Stromal cell of bone marrow (primary cell): ENCODE data around the gene PARPBP.
A peak's percentile ranks its signal among the peaks of the same experiment; 100 is the strongest.
"Not testable (repeated sequence)": the region's sequence is repeated elsewhere in the genome, so short reads cannot be mapped to it uniquely, and the experiment has no call there.

Source experiments
- DNase-seq: peaks from one replicate; pipeline ENCODE4 v3.0.0-alpha.2; 2012; ENCODE audit warnings: low read depth

Gene PARPBP, protein sequence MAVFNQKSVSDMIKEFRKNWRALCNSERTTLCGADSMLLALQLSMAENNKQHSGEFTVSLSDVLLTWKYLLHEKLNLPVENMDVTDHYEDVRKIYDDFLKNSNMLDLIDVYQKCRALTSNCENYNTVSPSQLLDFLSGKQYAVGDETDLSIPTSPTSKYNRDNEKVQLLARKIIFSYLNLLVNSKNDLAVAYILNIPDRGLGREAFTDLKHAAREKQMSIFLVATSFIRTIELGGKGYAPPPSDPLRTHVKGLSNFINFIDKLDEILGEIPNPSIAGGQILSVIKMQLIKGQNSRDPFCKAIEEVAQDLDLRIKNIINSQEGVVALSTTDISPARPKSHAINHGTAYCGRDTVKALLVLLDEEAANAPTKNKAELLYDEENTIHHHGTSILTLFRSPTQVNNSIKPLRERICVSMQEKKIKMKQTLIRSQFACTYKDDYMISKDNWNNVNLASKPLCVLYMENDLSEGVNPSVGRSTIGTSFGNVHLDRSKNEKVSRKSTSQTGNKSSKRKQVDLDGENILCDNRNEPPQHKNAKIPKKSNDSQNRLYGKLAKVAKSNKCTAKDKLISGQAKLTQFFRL

DNA sequence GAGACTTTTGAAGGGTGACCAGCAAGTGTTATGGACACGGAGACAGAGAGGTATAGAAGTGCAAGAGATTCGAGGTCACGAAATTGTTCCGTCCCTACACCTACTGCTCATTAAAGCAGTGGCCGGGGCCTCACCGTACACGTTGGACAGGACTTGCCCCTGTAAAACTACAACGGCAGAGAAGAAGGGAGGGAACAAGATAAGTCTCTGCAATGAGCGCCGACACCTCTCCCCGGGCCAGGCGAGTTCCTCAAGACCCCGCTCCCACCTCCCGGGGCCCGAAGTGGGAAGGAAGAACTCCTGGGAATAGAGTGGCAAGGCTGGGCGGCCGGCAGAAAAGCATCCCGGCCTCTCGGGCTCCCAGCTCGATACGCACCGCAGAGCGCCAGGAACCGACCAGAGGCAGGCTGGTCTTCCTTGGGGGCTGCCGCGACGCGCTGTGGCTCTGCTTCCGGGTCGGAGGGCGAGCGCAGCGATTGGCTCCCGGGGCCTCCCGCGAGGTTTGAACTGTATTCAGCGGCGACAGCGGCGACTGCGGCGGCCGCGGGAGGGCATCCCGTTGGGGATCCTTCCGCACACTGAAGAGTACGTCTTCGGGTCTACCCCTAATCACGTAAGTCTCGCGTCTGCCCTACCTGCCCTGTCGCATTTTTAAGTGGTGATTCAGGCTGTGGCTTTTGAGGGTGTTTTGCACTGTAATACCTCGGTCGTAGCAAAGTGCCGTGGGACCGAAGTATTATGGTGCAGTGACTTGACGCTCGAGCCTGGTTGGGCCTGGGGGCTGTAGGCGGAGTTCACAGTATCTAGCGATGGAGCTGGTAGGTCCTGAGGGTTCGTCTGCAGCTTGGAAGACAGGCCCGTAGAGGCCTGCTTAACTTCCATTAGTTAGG, at the start of gene PARPBP, which contains the start of gene NUP37:
Gene PARPBP, plus strand, starts transcription at position 510 of the 890 bp plus-strand sequence. CDS start 3,706 bp downstream, outside the sequence.
Gene NUP37, minus strand, starts transcription at position 441 of the 890 bp plus-strand sequence. CDS start 1,596 bp downstream, outside the sequence.
- peak; percentile 66 for DNase-seq

DNA sequence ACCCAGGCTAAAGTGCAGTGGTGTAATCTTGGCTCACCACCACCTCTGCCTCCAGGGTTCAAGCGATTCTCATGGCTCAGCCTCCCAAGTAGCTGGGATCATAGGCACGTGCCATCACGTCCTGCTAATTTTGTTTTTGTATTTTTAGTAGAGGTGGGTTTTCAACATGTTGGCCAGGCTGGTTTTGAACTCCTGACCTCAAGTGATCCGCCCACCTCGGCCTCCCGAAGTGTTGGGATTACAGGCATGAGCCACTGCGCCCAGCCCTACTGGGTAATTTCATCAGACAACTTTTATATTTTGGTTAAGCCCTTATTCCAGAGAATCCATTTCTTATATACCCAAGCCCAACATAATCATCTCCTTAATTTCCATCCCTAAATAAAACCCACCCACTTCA, 47.9 kb upstream of the PARPBP start:
- DNase-seq, result not testable (repeated sequence)

DNA sequence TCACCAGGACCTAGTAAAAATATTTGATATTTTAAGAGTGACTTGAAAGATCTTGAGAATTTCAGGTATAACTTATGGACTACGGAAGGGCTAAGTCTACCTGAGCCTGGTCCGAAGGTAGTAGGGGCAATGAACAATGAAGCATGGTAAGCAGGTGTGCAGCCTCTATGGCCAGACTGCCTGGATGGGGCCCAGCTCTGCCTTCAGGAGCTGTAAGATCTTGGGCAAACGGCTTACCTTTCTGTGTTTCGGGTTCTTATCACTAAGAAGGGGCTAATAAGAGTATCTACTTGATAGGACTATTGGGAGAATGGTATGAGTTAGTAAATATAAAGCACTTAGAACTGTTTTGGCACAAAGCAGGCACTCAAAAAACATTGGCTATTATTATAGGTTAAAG, 39.1 kb upstream of the PARPBP start:
- no peak for DNase-seq

DNA sequence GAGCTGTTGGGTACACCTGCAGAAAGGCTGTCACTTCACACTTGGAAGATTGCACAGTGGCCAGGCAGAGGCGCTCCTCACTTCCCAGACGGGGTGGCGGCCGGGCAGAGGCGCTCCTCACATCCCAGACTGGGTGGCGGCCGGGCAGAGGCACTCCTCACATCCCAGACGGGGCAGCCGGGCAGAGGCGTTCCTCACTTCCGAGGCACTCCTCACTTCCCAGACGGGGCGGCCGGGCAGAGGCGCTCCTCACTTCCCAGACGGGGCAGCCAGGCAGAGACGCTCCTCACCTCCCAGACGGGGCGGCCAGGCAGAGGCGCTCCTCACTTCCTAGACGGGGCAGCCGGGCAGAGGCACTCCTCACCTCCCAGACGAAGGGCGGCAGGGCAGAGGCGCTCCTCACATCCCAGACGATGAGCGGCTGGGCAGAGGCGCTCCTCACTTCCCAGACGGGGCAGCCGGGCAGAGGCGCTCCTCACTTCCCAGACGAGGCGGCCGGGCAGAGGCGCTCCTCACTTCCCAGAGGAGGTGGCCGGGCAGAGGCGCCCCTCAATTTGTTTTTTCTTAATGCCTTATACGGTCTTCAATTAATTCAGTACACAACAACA, 30.7 kb upstream of the PARPBP start:
- DNase-seq, result not testable (repeated sequence)

DNA sequence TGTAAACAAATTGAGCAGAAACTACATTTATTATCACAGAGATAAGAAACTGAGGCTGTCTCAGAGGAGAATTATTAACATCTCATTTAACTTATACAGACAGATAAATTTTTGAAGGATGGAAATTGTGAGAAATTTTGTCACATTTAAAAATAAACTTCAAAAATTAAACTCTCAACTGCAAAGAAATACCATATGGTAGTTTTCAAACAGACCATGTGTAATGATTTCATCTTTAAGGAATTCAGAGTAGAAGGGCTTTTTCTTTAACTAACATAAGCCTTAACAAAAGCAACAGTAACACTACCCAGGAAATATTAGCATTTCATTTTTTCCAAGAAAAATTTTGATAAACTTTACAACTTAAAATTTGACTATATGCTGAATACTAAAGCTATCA, 26.7 kb upstream of the PARPBP start:
- DNase-seq, result no peak

DNA sequence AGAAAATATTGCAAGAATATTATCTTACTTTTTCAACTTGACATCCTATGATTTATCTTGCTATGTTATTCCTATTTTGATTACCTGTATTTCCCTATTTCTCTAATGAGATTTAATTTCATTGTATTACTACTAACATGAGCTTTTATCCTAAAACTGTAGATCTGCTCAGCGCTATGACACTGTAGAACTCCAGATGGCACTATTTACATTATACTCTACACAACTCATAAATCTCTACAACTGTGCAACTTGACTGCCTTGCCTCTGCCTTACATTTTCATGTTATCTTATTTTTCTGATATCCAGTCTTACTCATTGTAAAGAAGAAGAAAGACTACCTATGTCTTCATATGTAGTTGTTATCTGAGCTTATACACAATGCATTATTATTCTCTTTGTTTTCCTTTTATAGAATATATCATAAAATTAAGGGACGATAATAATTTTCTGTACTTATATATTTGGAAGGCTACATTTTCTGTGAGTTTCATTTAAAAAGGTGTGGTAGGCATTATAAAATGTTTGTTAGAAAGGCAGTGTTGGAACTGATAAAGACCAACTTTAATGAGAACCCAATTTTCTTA, 24.2 kb upstream of the PARPBP start:
- DNase-seq, result peak; percentile 13

DNA sequence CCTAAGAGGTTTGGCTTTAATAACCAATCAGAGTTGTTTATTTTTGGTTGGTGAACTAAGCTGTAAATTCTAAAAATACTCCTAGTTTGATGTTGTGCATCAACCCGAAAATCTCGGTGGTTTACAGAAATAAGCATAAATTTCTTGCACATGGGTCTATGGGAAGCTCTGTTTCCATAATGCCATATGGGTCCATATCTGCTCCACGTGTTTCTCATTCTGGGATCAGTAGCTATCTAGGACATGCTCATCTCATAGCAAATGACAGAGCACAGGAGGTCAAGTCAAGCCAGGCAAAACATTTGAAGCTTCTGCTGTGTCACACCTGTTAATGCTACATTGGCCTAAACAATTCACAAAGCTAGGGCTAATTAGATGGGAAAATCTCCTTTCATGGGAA, 23.1 kb upstream of the PARPBP start:
- no peak for DNase-seq

DNA sequence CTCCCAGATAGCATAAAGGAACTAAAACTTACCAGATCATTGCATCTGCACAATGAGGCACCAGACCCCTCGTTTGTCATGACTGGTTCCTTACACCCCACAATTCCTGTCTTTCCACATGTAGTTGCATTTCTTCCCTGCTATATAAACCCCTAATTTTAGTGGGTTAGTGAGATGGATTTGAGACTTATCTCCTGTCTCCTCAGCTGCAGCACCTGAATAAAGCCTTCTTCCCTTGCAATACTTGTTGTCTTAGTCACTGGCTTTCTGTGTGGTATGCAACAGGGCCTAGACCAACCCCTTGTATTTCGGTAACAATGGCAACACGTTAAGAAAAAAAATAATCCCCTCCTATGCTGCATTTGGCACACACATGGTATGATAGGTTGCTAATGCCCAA, 13.1 kb upstream of the PARPBP start:
- DNase-seq, result no peak

DNA sequence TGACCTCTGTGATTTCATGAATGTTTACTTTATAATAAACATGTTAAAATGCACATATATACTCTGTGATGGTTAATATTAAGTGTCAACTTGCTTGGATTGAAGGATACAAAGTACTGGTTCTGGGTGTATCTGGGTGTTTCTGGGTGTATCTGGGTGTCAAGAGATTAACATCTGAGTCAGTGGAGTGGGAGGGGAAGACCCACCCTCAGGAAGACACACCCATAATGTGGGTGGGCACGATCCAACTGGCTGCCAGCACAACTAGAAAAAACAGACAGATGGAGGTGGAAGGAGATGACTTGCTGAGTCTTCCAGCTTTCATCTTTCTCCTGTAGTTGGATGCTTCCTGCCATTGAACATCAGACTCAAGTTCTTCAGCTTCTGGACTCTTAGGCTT, 12.0 kb upstream of the PARPBP start:
- DNase-seq, result no peak

DNA sequence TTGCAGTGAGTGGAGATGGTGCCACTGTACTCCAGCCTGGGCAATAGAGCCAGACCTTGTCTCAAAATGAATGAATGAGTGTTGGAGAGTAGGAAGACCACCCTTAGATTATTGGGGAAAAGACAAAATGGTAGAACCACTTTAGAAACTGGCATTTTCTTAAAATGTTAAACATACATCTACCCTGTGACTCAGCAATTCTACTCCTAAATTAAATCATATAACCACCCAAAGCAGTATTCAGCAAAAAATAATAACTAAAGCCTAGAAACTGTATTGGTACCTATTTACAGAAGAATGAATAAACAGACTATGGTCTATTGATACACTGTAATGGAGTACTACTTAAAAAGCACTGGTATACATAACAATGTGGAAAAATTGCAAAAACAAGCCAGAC, 9.2 kb upstream of the PARPBP start:
- DNase-seq, result no peak

DNA sequence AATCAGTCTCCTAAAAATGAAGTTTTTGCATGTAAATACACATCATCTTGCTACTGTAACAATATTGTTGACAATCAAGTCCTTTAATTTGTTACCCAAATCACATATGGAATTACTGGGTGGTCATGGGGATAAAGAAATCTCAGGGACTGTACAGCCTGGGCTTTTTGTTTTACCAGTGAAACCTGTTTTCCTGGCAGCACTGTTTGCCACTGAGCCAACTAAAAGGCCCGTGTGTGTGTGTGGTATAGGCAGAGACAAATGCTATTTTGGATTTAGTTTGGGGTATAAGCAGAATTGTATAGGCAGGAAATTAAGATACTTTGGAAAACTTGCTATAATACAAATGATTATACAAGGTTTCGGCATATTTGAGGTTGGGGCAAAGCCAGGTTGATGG, 5.8 kb upstream of the PARPBP start:
- DNase-seq, result no peak

DNA sequence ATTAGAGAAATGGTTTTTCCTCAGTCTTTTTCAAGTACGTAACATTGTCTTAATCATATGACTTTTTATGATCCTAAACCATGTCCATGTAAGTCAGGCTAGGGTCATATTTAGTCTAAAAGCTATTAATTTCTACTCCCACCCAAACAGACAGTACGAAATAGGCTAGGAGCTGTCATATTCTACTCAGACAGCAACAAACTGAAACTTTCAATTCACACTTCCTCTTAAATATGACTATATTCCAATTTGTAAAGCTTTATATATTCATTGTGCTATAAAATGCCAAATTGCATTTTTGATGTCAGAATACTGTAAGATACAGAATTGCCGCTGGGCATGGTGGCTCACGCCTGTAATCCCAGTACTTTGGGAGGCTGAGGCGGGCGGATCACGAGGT, 3.6 kb upstream of the PARPBP start:
- no peak for DNase-seq

DNA sequence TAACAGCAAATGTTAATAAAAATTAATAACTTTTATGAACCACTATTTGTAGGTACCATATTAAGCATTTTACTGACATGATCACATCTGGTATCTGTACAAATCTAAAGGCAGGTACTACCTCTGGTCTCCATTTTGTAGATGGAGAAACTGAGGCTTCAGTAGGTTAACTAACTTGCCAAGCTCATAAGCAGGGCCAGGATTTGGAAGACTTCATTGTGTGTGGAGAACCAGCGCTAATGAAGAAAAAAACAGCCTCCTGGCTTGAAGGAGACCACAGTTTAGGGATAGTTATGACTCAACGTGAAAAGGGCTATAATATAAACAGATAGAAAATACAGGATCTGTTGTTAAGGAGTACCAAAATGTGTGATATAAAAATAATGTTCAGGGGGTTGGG, 1.1 kb upstream of the PARPBP start:
- no peak for DNase-seq

DNA sequence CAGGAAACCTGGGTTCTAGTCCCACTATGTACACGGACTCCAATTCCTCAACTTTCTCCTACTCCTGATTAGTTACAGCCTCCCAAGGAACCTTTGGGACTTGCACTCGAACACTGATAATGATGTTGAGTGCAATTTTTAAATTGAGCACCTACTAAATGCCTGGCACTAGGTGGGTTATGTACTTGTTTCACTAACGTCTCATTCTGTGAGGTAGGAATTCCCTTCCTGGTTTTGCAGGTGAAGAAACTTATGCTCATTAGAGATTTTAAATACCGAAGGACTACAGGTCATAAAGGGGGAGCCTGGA, 536 bp downstream of the PARPBP start:
- no peak for DNase-seq

DNA sequence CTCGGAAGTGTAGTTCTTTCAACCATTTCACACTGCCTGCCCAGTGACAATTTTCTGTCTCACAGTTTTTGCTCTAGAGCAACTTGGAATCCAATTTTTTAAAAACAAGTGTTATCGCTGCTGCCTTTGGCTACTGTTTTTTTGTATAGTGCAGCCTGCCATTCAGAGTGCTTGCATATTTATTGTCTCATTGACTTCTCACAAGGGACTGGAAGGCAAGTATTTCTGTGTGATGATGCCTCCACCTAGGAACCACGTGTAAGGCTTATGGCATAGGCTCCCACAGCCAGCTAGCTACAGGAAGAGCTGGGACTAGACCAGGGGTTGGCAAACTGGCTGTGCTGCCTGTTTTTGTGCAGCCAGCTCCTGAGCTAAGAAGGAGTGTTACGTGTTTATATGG, 903 bp downstream of the PARPBP start:
- DNase-seq, result no peak

DNA sequence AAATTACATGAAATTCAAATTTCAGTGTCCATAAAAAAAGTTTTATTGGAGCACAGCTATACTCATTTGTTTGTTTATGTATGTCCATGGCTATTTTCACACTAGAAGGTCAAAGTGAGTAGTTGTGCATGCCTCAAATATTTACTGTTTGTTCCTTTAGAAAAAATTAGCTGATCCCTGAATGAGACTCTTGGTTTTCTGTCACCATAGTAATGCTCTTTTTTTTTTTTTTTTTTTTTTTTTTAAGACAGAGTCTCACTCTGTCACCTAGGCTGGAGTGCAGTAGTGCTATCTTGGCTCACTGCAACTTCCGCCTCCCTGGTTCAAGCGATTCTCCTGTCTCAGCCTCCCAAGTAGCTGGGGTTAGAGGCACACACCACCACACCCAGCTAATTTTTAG, 1.3 kb downstream of the PARPBP start:
- not testable (repeated sequence) for DNase-seq

DNA sequence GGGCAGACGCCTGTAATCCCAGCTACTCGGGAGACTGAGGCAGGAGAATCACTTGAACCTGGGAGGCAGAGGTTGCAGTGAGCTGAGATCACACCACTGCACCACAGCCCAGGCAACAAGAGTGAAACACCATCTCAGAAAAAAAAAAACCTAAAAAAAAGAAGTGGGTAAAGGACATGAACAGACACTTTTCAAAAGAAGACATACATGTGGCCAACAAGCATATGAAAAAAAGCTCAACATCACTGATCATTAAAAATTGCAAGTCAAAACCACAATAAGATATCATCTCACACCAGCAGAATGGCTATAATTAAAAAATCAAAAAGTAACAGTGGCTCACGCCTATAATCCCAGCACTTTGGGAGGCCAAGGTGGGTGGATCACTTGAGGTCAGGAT, 10.7 kb downstream of the PARPBP start:
- not testable (repeated sequence) for DNase-seq

DNA sequence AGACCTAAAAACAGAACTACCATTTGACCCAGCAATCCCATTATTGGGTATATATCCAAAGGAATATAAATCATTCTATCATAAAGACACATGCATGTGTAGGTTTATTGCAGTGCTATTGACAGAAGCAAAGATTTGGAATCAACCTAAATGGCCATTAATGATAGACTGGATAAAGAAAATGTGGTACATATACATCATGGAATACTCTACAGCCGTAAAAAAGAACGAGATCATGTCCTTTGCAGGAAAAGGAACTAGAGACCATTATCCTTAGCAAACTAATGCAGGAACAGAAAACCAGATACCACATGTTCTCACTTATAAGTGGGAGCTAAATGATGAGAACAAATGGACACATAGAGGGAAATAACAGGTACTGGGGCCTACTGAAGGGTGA, 11.5 kb downstream of the PARPBP start:
- not testable (repeated sequence) for DNase-seq

DNA sequence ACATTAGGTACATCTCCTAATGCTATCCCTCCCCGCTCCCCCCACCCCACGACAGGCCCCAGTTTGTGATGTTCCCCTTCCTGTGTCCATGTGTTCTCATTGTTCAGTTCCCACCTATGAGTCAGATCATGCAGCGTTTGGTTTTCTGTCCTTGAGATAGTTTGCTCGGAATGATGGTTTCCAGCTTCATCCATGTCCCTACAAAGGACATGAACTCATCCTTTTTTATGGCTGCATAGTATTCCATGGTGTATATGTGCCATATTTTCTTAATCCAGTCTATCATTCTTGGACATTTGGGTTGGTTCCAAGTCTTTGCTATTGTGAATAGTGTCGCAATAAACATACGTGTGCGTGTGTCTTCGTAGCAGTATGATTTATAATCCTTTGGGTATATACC, 17.6 kb downstream of the PARPBP start:
- DNase-seq, result not testable (repeated sequence)

DNA sequence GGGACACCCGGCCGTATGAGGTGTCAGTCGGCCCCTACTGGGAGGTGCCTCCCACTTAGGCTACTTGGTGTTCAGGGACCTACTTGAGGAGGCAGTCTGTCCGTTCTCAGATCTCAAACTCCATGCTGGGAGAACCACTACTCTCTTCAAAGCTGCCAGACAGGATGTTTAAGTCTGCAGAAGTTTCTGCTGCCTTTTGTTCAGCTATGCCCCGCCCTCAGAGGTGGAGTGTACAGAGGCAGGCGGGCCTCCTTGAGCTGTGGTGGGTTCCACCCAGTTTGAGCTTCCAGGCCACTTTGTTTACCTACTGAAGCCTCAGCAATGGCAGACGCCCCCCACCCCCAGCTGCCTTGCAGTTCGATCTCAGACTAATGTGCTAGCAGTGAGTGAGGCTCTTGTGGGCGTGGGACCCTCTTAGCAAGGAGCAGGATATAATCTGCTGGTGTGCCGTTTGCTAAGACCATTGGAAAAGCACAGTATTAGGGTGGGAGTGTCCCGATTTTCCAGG, 22.9 kb downstream of the PARPBP start:
- not testable (repeated sequence) for DNase-seq

DNA sequence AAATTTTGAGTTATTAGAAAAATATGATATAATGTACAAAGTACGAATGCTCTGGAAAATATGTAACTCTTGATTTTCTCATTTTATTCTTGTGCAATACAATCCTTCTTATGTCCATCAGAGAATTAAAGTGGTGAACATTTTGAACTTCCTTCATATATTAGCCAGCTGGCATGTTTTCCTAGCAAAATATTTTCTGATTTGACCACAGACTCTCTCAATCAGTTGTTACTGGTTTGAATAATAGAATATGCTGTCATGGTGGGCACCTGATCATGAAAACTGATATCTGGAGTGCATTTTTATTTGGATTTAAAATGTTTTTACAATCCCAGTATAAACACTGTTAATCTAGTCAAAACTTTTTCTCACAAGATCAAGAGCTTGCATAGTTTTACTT, 24.2 kb downstream of the PARPBP start:
- peak; percentile 7 for DNase-seq
